Kidney (tissue), 14 donors: ENCODE data around the gene TMCC1. TPM values are rescaled to one million over a fixed set of nuclear protein-coding genes. Genes with fewer than 3 reads are reported as not detected.
"Not testable (repeated sequence)": the region's sequence is repeated elsewhere in the genome, so short reads cannot be mapped to it uniquely, and the experiment has no call there.

ENCODE experiments used
- DNase-seq, 5 donors: peaks; one replicate each; pipeline ENCODE4 v3.0.0-alpha.2; 2013 to 2020
- FAIRE-seq: peaks from 2 replicates; lab custom pipeline; 2012; peaks lifted over from hg19 to GRCh38; lab: Jason Lieb, UNC
- H3K27ac ChIP-seq, 2 donors: one replicate each; pipeline ENCODE4 v1.7.0; 2013; ENCODE audit warnings: low read depth in 2 of 2, low read length in 2 of 2, inconsistent platforms in 1 of 2
- H3K27me3 ChIP-seq: one replicate; pipeline ENCODE4 v1.7.1; 2013; ENCODE audit warnings: low read length, inconsistent platforms; ENCODE audit not compliant: control insufficient read depth, insufficient read depth
- H3K36me3 ChIP-seq, 3 donors: one replicate each; pipeline versions ENCODE4 v1.7.0 to v1.7.1; 2013; ENCODE audit warnings: low read length in 3 of 3, control low read depth in 1 of 3, inconsistent platforms in 1 of 3; ENCODE audit not compliant: insufficient read depth in 3 of 3, control insufficient read depth in 2 of 3
- H3K4me1 ChIP-seq, 3 donors: one replicate each; pipeline versions ENCODE4 v1.7.0 to v1.7.1; 2013; ENCODE audit warnings: low read length in 3 of 3, inconsistent platforms in 1 of 3, low read depth in 1 of 3; ENCODE audit not compliant: control insufficient read depth in 2 of 3, insufficient read depth in 2 of 3
- H3K4me3 ChIP-seq, 3 donors: one replicate each; pipeline versions ENCODE4 v1.7.0 to v1.8.1; 2013; ENCODE audit warnings: low read length in 3 of 3, control low read depth in 1 of 3, inconsistent platforms in 1 of 3
- H3K9ac ChIP-seq, 3 donors: one replicate each; pipeline versions ENCODE4 v1.7.0 to v1.7.1; 2013; ENCODE audit warnings: low read length in 3 of 3, control low read depth in 1 of 3, inconsistent platforms in 1 of 3
- H3K9me3 ChIP-seq, 3 donors: one replicate each; pipeline versions ENCODE4 v1.7.0 to v1.7.1; 2013; ENCODE audit warnings: low read length in 3 of 3, control low read depth in 1 of 3, inconsistent platforms in 1 of 3; ENCODE audit not compliant: control insufficient read depth in 2 of 3, insufficient read depth in 1 of 3
- CTCF ChIP-seq: IDR thresholded peaks from 3 replicates; pipeline ENCODE4 v1.5.1; 2012; ENCODE audit warnings: mild to moderate bottlenecking, moderate library complexity, borderline replicate concordance; ENCODE audit not compliant: insufficient read depth; ENCODE audit errors: extremely low read depth
- intact Hi-C: fragments of 100-400 bp; cut with DNase I; formaldehyde crosslinking; loops from one replicate; pipeline ENCODE4 v1.11.1; 2022
- polyA plus RNA-seq: library from polyadenylated mRNA; stranded (reverse); fragments of 350-450 nt; fragmentation: Illumina TruSeq; extraction: RNeasy Lipid Tissue Mini Kit (QIAGEN cat#74804); gene quantifications from one replicate; pipeline ENCODE4 v1.2.3, GENCODE V29; 2014; ENCODE audit warnings: low read depth, low replicate concordance; ENCODE audit not compliant: insufficient read depth
- total RNA-seq: library from RNA; stranded (reverse); fragmentation: NEBNext Ultra II Directional; extraction: Animal tissue kit (Norgen Biotek cat#: 25700); gene quantifications from one replicate; pipeline ENCODE4 v1.2.1, GENCODE V29; 2021
- donor health status: control.
- donor health status: control.
- donor health status: control.
- donor health status: control.
- donor health status: control.
- donor health status: DM: yes; HTN: yes; CAD: no.
- donor health status: Normal renal cell carcinoma (clear cell type).

TMCC1 gene
- total and polyA plus RNA-seq, 2 donors from 2014 or later: 8.4 to 42.4 TPM

- Histone ChIP-seq H3K36me3 (no peaks in the 10 kb centered on the region), H3K4me3 (no peak overlapping the region), H3K4me1 (no peaks in the 10 kb centered on the region), H3K9me3 (peaks cover 0 to 26% (median 3%) of the 10 kb centered on the region in 3 donors), H3K27me3 (no peaks in the 10 kb centered on the region), H3K9ac (no peak overlapping the region), H3K27ac (no peak overlapping the region)
- FAIRE-seq (no peak), DNase-seq (no peak)
- no peak for TF ChIP-seq CTCF
- intact Hi-C loops: no loop called here
Observed at GRCh38 chr3:129918461-129918860, 24.9 kb upstream of the TMCC1 start.

DNA sequence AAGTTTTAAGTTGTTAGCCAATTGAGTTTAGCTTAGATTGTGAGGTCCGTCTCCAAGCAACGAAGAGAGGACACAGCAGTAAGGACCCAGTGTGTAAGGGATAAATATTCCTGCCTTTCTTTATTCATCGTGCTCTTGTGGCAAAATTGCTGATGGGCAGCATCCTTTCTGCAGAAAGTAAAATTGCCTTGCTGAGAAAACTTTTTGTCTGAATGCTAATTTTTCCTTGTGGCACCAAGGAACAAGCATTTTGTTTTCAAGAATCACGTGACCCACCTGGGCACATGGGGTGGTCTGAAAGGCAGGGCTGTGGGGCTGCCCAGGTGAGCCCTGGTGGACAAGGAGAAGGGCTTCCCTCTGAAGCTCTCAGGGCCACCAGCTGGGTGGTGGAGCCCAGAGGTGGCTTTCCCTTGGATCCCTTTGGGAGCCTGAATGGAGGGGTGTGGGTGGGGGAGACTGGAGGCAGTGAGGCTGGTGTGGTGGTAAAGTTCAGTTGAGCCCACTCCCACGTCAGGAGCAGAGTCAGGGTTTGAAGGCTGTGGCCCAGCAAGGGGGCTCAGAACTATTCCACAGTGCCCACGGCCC lies 24.0 kb upstream of the TMCC1 start:
- Histone ChIP-seq H3K36me3 (no peaks in the 10 kb centered on the region), H3K9ac (no peak overlapping the region), H3K4me3 (no peak overlapping the region), H3K9me3 (peaks cover 0 to 26% (median 3%) of the 10 kb centered on the region in 3 donors), H3K27ac (no peak overlapping the region), H3K4me1 (no peaks in the 10 kb centered on the region), H3K27me3 (no peaks in the 10 kb centered on the region)
- FAIRE-seq (no peak), DNase-seq (no peak)
- intact Hi-C loops: no loop called here
- no peak for TF ChIP-seq CTCF

- no peak overlapping the region for H3K9ac ChIP-seq
- TF ChIP-seq CTCF: no peak
- no peak overlapping the region for H3K27ac ChIP-seq
- H3K4me1 ChIP-seq: no peaks in the 10 kb centered on the region
- H3K36me3 ChIP-seq: no peaks in the 10 kb centered on the region
- H3K4me3 ChIP-seq: no peak overlapping the region
- H3K27me3 ChIP-seq: no peaks in the 10 kb centered on the region
- peaks cover 0 to 23% (median 3%) of the 10 kb centered on the region in 3 donors for H3K9me3 ChIP-seq
- intact Hi-C loops: no loop called here
- DNase-seq: no peak
- no peak for FAIRE-seq
Observed at GRCh38 chr3:129913618-129914017, 20.1 kb upstream of the TMCC1 start.

GRCh38 chr3:129911261-129911861 lies 17.9 kb upstream of the TMCC1 start:
- Histone ChIP-seq H3K4me1 (no peaks in the 10 kb centered on the region), H3K36me3 (no peaks in the 10 kb centered on the region), H3K4me3 (no peak overlapping the region), H3K9me3 (peaks cover 0 to 2% (median 2%) of the 10 kb centered on the region in 3 donors), H3K27ac (no peak overlapping the region), H3K27me3 (no peaks in the 10 kb centered on the region), H3K9ac (no peak overlapping the region)
- intact Hi-C loops: no loop called here
- peak; percentile 61 for FAIRE-seq
- TF ChIP-seq CTCF: no peak
- peak in 1 of 5 donors; percentile 25 for DNase-seq

DNA sequence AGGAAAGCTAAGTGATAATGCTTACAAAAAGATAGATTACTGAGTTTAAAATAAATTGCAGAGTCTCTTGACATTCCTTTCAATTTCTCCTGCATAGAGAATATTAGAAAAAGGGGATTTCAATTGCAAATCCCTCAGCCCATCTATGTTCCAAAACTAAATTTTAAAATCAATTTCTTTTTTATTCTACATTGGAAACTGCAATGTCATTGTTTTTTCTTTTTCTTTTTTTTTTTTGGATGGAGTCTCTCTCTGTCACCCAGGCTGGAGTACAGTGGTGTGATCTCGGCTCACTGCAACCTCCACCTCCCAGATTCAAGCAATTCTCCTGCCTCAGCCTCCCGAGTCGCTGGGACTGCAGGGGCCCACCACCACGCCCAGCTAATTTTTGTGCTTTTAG lies 15.7 kb upstream of the TMCC1 start:
- intact Hi-C loops, FAIRE-seq, H3K4me1 ChIP-seq, H3K4me3 ChIP-seq, H3K27me3 ChIP-seq, H3K9ac ChIP-seq, H3K36me3 ChIP-seq, H3K27ac ChIP-seq, DNase-seq: not testable (repeated sequence)
- peaks cover 0 to 10% (median 2%) of the 10 kb centered on the region in 3 donors for H3K9me3 ChIP-seq
